Measurements from ENCODE around the gene PPP1R14C. TPM values are rescaled to one million over a fixed set of nuclear protein-coding genes. Genes with fewer than 3 reads are reported as not detected.
"Not testable (repeated sequence)": the region's sequence is repeated elsewhere in the genome, so short reads cannot be mapped to it uniquely, and the experiment has no call there.

The PPP1R14C gene
- total and polyA plus RNA-seq, 2 experiments from 2014 or later, result 106 to 190 TPM

- no peaks in the 10 kb centered on the region for H3K36me3 ChIP-seq
- DNase-seq (ENCODE audit: low read depth in 1 of 2, low spot score in 1 of 2), result peak in 1 of 2 donors; percentile 39
- no peaks in the 10 kb centered on the region for H3K27me3 ChIP-seq
- no peaks in the 10 kb centered on the region for H3K9me3 ChIP-seq (ENCODE audit: low read depth)
- H3K4me3 ChIP-seq, result no peak overlapping the region
- TF ChIP-seq CTCF (IDR thresholded peaks at IDR 0.05; ENCODE audit: low read depth, low read length), result no peak
- H3K4me1 ChIP-seq (ENCODE audit: low read depth), result no peaks in the 10 kb centered on the region
- H3K27ac ChIP-seq, result no peak overlapping the region
Observed at GRCh38 chr6:150238336-150238741, 95.5 kb downstream of the PPP1R14C start.

GRCh38 chr6:150238846-150239407 lies 96.1 kb downstream of the PPP1R14C start:
- H3K4me3 ChIP-seq, result no peak overlapping the region
- H3K27ac ChIP-seq, result no peak overlapping the region
- no peaks in the 10 kb centered on the region for H3K9me3 ChIP-seq (ENCODE audit: low read depth)
- H3K4me1 ChIP-seq (ENCODE audit: low read depth), result no peaks in the 10 kb centered on the region
- H3K36me3 ChIP-seq, result no peaks in the 10 kb centered on the region
- TF ChIP-seq CTCF (IDR thresholded peaks at IDR 0.05; ENCODE audit: low read depth, low read length), result no peak
- no peak for DNase-seq (ENCODE audit: low read depth in 1 of 2, low spot score in 1 of 2)
- H3K27me3 ChIP-seq, result no peaks in the 10 kb centered on the region

- H3K36me3 ChIP-seq; H3K27me3 ChIP-seq; H3K27ac ChIP-seq; DNase-seq (ENCODE audit: low read depth in 1 of 2, low spot score in 1 of 2); H3K4me1 ChIP-seq (ENCODE audit: low read depth); H3K9me3 ChIP-seq (ENCODE audit: low read depth); H3K4me3 ChIP-seq: not testable (repeated sequence)
Observed at GRCh38 chr6:150241756-150242155, 98.9 kb downstream of the PPP1R14C start.

GRCh38 chr6:150243620-150244314 lies 100.9 kb downstream of the PPP1R14C start:
- Histone ChIP-seq H3K36me3 (no peaks in the 10 kb centered on the region), H3K4me1 (ENCODE audit: low read depth) (peaks cover 6% of the 10 kb centered on the region), H3K4me3 (no peak overlapping the region), H3K27ac (no peak overlapping the region), H3K9me3 (ENCODE audit: low read depth) (no peaks in the 10 kb centered on the region), H3K27me3 (no peaks in the 10 kb centered on the region)
- DNase-seq (ENCODE audit: low read depth in 1 of 2, low spot score in 1 of 2), result no peak
- no peak for TF ChIP-seq CTCF (IDR thresholded peaks at IDR 0.05; ENCODE audit: low read depth, low read length)

GRCh38 chr6:150245148-150245935 lies 102.5 kb downstream of the PPP1R14C start:
- Histone ChIP-seq H3K27ac (no peak overlapping the region), H3K36me3 (no peaks in the 10 kb centered on the region), H3K4me1 (ENCODE audit: low read depth) (peaks cover 6% of the 10 kb centered on the region), H3K27me3 (no peaks in the 10 kb centered on the region), H3K9me3 (ENCODE audit: low read depth) (no peaks in the 10 kb centered on the region), H3K4me3 (no peak overlapping the region)
- TF ChIP-seq CTCF (IDR thresholded peaks at IDR 0.05; ENCODE audit: low read depth, low read length), result no peak
- DNase-seq (ENCODE audit: low read depth in 1 of 2, low spot score in 1 of 2), result no peak

GRCh38 chr6:150247803-150248202 lies 105.0 kb downstream of the PPP1R14C start:
- Histone ChIP-seq H3K36me3 (no peaks in the 10 kb centered on the region), H3K27ac (no peak overlapping the region), H3K9me3 (ENCODE audit: low read depth) (no peaks in the 10 kb centered on the region), H3K27me3 (no peaks in the 10 kb centered on the region), H3K4me1 (ENCODE audit: low read depth) (peaks cover 6% of the 10 kb centered on the region), H3K4me3 (no peak overlapping the region)
- no peak for TF ChIP-seq CTCF (IDR thresholded peaks at IDR 0.05; ENCODE audit: low read depth, low read length)
- no peak for DNase-seq (ENCODE audit: low read depth in 1 of 2, low spot score in 1 of 2)

Data from cardiac muscle cell (in vitro differentiated cells and primary cell).